GM12865 (cell line): ENCODE data around the gene TCF23.
"Not testable (repeated sequence)": the region's sequence is repeated elsewhere in the genome, so short reads cannot be mapped to it uniquely, and the experiment has no call there.

Experiments used
- DNase-seq: peaks from one replicate; pipeline ENCODE4 v3.0.0; 2010; ENCODE audit warnings: low read depth
- H3K4me3 ChIP-seq: 2 replicates; pipeline ENCODE4 v1.5.1; 2011; ENCODE audit warnings: mild to moderate bottlenecking, low read depth, low read length, control low read depth
- CTCF ChIP-seq: IDR thresholded peaks from 2 replicates; pipeline ENCODE4 v1.5.1; 2011; ENCODE audit warnings: low read length, control low read depth, low read depth, inconsistent platforms; ENCODE audit not compliant: insufficient read depth; ENCODE audit errors: missing control alignments

TCF23 gene

GRCh38 chr2:27115519-27115918 lies 33.3 kb upstream of the TCF23 start:
- H3K4me3 ChIP-seq: no peak overlapping the region
- TF ChIP-seq CTCF: no peak
- no peak for DNase-seq

GRCh38 chr2:27117995-27118524 lies 30.7 kb upstream of the TCF23 start:
- no peak for TF ChIP-seq CTCF
- no peak for DNase-seq
- H3K4me3 ChIP-seq: peak overlapping the region; percentile 42

GRCh38 chr2:27118525-27119329 lies 30.1 kb upstream of the TCF23 start, which contains the start of gene CGREF1:
Gene CGREF1, minus strand, starts transcription at chr2:27119128. Its CDS starts 14,762 bp downstream, at chr2:27104366.
- no peak for TF ChIP-seq CTCF
- DNase-seq: peak; percentile 34
- peak within 1 kb of the TSS; percentile 44 for H3K4me3 ChIP-seq

GRCh38 chr2:27119330-27119670 lies 29.5 kb upstream of the TCF23 start:
- not testable (repeated sequence) for DNase-seq
- peak overlapping the region; percentile 44 for H3K4me3 ChIP-seq

- DNase-seq: no peak
- TF ChIP-seq CTCF: no peak
- no peak overlapping the region for H3K4me3 ChIP-seq
Observed at GRCh38 chr2:27121906-27122305, 26.9 kb upstream of the TCF23 start.

- H3K4me3 ChIP-seq: no peak overlapping the region
- no peak for TF ChIP-seq CTCF
- no peak for DNase-seq
Observed at GRCh38 chr2:27122791-27123190, 26.0 kb upstream of the TCF23 start.

GRCh38 chr2:27123302-27124150 lies 25.3 kb upstream of the TCF23 start, which contains the start of gene ABHD1:
Gene ABHD1, plus strand, starts transcription at chr2:27123815. Its CDS starts 134 bp downstream, at chr2:27123949.
- peak within 1 kb of the TSS; percentile 57 for H3K4me3 ChIP-seq
- peak; percentile 38 for DNase-seq
- TF ChIP-seq CTCF: no peak
